Fibroblast of the aortic adventitia (primary cell): ENCODE results near the gene PRDM16. TPM values are rescaled to one million over a fixed set of nuclear protein-coding genes. Genes with fewer than 3 reads are reported as not detected.
A peak's percentile ranks its signal among the peaks of the same experiment; 100 is the strongest.

Experiments
- DNase-seq: peaks from one replicate; pipeline ENCODE4 v3.0.0-alpha.2; 2010; ENCODE audit warnings: low read depth
- H3K4me3 ChIP-seq: 2 replicates; pipeline ENCODE4 v1.5.1; 2011; ENCODE audit warnings: low read depth, mild to moderate bottlenecking, control low read depth, low read length, moderate library complexity
- total RNA-seq: library from RNA; depleted of rRNA; stranded (reverse); fragments of >200 nt; gene quantifications from 2 replicates; pipeline ENCODE4 v1.2.3, GENCODE V29; 2012; ENCODE audit warnings: low replicate concordance
- TF ChIP-seq, protein P1 (sequence below): IDR thresholded peaks from 2 replicates; pipeline ENCODE4 v1.5.1; 2011; ENCODE audit warnings: mild to moderate bottlenecking, low read length, control low read depth, inconsistent platforms; ENCODE audit not compliant: insufficient read depth

PRDM16 gene
- total RNA-seq, 1 donor, result 11.3 TPM

DNA sequence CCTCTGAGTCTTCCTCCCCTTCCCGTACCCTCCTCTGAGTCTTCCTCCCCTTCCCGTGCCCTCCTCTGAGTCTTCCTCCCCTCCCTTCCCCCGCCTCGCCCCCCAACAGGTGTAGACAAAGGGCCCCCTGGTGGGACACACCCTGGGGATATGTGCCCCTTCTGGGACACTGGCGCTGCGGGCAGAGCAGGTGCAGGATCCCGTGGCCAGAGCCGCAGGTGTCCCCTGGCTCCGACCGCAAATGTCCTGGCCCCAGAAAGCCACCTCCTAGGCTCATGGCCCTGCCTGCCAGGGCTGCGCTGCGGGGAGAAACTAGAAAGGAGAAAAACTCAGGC, 334.0 kb downstream of the PRDM16 start:
- H3K4me3 ChIP-seq, result no peak overlapping the region
- TF ChIP-seq, protein P1, sequence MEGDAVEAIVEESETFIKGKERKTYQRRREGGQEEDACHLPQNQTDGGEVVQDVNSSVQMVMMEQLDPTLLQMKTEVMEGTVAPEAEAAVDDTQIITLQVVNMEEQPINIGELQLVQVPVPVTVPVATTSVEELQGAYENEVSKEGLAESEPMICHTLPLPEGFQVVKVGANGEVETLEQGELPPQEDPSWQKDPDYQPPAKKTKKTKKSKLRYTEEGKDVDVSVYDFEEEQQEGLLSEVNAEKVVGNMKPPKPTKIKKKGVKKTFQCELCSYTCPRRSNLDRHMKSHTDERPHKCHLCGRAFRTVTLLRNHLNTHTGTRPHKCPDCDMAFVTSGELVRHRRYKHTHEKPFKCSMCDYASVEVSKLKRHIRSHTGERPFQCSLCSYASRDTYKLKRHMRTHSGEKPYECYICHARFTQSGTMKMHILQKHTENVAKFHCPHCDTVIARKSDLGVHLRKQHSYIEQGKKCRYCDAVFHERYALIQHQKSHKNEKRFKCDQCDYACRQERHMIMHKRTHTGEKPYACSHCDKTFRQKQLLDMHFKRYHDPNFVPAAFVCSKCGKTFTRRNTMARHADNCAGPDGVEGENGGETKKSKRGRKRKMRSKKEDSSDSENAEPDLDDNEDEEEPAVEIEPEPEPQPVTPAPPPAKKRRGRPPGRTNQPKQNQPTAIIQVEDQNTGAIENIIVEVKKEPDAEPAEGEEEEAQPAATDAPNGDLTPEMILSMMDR, result no peak
- DNase-seq, result no peak

DNA sequence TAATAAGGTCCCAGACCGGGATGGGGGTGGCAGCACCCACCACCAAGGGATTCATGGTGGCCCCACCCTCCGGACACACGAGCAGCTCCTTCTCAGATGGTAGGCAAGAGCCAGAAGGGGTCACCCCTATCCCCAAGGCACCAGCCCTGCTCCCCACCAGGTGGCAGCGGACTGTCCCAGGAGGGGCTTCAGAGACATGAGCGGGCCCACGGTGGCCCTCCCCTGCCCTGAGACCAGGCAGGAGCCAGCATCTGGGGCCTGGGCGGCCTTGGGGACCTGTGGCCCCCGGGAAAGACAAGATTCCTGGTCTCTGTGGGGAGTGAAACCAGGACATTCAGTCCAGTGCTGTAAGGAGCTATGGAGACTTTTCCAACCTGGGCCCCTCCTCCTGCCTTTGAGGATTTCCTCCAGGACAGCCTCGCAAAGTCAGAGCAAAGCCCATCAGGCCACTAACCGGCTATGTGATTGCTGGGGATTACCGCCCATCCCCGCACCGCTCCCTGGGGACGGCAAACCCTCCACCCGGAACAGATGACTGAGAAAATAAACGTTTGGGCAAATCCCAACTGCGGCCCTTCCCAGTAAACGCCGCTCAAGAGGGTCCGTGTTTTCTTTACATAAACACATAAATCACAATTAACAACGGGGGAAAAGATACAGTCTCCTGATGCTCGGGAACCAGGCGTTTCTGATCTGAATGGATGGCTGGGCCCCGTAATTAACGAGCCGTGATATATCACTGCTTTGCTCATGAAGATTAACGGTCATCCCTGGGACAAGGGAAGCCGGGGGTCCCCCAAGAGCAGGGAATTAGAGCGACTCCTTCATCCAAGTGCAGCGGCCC, 334.6 kb downstream of the PRDM16 start:
- TF ChIP-seq, protein P1, result peak; percentile 32
- no peak overlapping the region for H3K4me3 ChIP-seq
- DNase-seq, result no peak

DNA sequence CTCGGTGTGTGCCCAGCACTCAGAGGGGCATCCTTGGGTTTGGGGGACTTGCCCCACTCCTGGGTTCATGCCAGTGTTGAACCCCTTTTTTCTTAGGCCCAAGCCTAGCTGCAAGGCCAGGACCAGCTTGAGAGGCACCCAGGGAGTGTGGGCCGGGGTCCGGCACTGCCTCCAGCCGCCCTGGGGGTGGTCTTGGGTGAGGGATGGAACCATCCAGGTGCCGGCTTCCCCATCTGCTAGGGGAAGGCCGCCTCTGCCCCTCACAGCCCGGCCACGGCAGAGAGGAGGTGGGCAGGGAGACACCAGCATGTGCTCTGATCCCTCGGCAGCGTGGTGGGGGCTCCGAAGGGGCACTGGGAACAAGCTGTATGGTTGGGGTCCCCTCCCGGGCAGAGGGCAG, 335.3 kb downstream of the PRDM16 start:
- TF ChIP-seq, protein P1, result no peak
- H3K4me3 ChIP-seq, result no peak overlapping the region
- DNase-seq, result no peak

DNA sequence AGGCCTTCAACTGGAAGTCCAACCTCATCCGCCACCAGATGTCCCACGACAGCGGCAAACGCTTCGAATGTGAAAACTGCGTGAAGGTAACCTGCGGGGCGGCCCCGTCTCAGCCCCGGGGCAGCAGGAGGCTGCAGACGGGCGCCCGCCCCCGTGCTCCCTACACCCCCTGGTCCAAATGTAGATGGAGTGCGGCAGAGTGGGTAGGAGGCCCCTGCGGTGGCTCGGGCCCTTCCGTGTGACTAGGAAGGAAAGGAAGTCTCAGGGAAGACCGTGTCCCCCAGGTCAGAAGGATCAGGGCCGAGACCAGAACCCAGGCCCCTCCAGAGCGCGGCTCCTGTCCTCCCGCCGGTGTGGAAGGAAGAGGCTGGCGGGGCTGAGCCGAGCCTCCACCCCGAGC, 335.8 kb downstream of the PRDM16 start:
- TF ChIP-seq, protein P1, result no peak
- no peak for DNase-seq
- no peak overlapping the region for H3K4me3 ChIP-seq

DNA sequence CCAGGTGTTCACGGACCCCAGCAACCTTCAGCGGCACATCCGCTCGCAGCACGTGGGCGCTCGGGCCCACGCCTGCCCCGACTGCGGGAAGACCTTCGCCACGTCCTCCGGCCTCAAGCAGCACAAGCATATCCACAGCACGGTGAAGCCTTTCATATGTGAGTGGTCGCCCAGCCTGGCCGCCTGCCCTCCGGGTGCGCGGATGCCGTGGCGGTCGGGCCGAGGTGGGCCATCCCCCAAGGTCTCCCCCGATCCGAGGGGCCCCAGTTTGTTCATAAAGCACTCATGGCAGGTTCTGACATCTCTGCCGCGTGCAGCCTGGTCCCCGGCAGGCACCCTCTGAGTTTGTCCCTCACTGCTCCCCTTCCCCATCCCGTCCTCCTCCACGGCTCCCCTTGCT, 336.5 kb downstream of the PRDM16 start:
- no peak overlapping the region for H3K4me3 ChIP-seq
- TF ChIP-seq, protein P1, result no peak
- DNase-seq, result no peak

DNA sequence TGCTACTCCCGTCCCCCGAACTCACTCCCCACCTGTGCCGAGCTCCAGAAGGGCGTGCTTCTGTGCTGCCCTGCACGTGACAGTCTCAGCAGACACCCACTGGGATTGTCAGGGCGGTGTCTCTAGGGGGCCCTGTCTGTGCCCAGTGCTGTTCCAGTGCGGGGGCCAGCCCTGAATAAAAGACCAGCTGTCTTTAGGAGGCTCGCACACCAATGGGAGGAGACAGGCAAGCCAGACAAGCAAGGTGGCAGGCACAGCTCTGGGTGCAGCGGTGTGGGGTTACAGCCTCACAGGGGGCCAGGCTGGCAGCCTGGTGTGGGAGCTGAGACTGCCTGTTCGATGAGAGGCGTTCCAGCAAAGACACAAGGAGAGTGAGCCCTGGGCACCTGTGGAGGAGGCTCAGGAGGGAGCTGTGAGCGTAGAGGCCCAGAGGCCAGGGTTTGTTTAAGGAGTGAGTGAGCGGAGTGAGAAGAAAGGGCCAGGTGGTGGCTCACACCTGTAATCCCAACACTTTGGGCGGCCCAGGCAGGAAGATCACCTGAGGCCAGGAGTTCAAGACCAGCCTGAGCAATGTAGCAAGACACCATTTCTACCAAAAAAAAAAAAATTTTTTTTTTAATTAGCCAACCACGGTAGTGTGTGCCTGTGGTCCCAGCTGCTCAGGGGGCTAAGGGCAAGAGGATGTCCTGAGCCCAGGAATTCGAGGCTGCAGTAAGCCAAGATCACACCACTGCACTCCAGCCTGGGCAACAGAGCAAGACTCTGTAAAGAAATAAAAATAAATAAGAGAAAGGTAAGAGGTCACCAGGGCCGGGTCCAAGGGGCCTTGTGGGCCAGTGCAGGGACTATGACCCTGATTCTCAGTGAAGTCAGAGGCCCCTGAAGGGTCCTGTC, 337.2 kb downstream of the PRDM16 start:
- TF ChIP-seq, protein P1, result no peak
- no peak overlapping the region for H3K4me3 ChIP-seq
- DNase-seq, result no peak
